Measurements from ENCODE around the gene FN1.
"Not testable (repeated sequence)": the region's sequence is repeated elsewhere in the genome, so short reads cannot be mapped to it uniquely, and the experiment has no call there.

Gene FN1

GRCh38 chr2:215421859-215422461, 13.9 kb downstream of the FN1 start:
- no peak for DNase-seq

GRCh38 chr2:215420471-215420935, 15.4 kb downstream of the FN1 start:
- no peak for DNase-seq

- DNase-seq = no peak
Observed at GRCh38 chr2:215419769-215420470, 15.9 kb downstream of the FN1 start.

GRCh38 chr2:215419113-215419512, 16.8 kb downstream of the FN1 start:
- no peak for DNase-seq

GRCh38 chr2:215418064-215418963, 17.6 kb downstream of the FN1 start:
- DNase-seq = no peak

GRCh38 chr2:215417400-215417951, 18.4 kb downstream of the FN1 start:
- no peak for DNase-seq

GRCh38 chr2:215416656-215417055, 19.2 kb downstream of the FN1 start:
- no peak for DNase-seq

GRCh38 chr2:215415820-215416577, 19.9 kb downstream of the FN1 start:
- DNase-seq = no peak

- no peak for DNase-seq
Observed at GRCh38 chr2:215415218-215415617, 20.6 kb downstream of the FN1 start.

GRCh38 chr2:215414674-215415073, 21.2 kb downstream of the FN1 start:
- DNase-seq = no peak

- no peak for DNase-seq
Observed at GRCh38 chr2:215413974-215414373, 21.9 kb downstream of the FN1 start.

GRCh38 chr2:215413484-215413777, 22.4 kb downstream of the FN1 start:
- DNase-seq = no peak

- DNase-seq = no peak
Observed at GRCh38 chr2:215411941-215412743, 23.7 kb downstream of the FN1 start.

GRCh38 chr2:215410932-215411285, 25.0 kb downstream of the FN1 start:
- DNase-seq = no peak

- DNase-seq = not testable (repeated sequence)
Observed at GRCh38 chr2:215410181-215410931, 25.5 kb downstream of the FN1 start.

- DNase-seq = no peak
Observed at GRCh38 chr2:215409331-215410127, 26.3 kb downstream of the FN1 start.

- DNase-seq = not testable (repeated sequence)
Observed at GRCh38 chr2:215408441-215408840, 27.4 kb downstream of the FN1 start.

GRCh38 chr2:215407590-215408264, 28.1 kb downstream of the FN1 start:
- no peak for DNase-seq

GRCh38 chr2:215407061-215407460, 28.8 kb downstream of the FN1 start:
- DNase-seq = no peak

Measured in activated CD4-positive, CD25-positive, alpha-beta regulatory T cell treated with anti-CD3 and anti-CD28 coated beads, Interleukin-2, amount 50 U/mL, for 72 hours (primary cell).